WTC11 (cell line): ENCODE data around the gene AP3M1. TPM values are rescaled to one million over a fixed set of nuclear protein-coding genes. Genes with fewer than 3 reads are reported as not detected.

ENCODE experiments used
- ATAC-seq: fragments of 200-7000 bp; cut with Tn5 transposase; 2 replicates; pipeline ENCODE4 v1.10.0; 2021; ENCODE audit warnings: mild to moderate bottlenecking, moderate library complexity
- CTCF ChIA-PET: fragments of 300-600 bp; sonication (Branson Sonifier 250); formaldehyde crosslinking; loops from one replicate; lab custom pipeline; 2021; ENCODE audit warnings: antibody characterized with exemption; lab: Charles Lee
- POLR2A ChIA-PET: fragments of 350-600 bp; sonication (Branson Sonifier 250); formaldehyde crosslinking; loops from one replicate; lab custom pipeline; 2021; ENCODE audit warnings: antibody characterized with exemption; lab: Charles Lee
- DNase-seq: peaks from one replicate; pipeline ENCODE4 v3.0.0; 2021; ENCODE audit warnings: low spot score
- H3K27ac Mint-ChIP-seq: 2 replicates; pipeline ENCODE4 v1.8.0; 2021; ENCODE audit warnings: mixed read lengths
- H3K27me3 Mint-ChIP-seq: 2 replicates; pipeline ENCODE4 v1.8.0; 2021; ENCODE audit warnings: low read depth, mild to moderate bottlenecking, moderate library complexity, mixed read lengths
- H3K36me3 Mint-ChIP-seq: 2 replicates; pipeline ENCODE4 v1.8.0; 2021; ENCODE audit warnings: mixed read lengths
- H3K4me1 Mint-ChIP-seq: 2 replicates; pipeline ENCODE4 v1.8.0; 2022; ENCODE audit warnings: mixed read lengths
- H3K4me3 Mint-ChIP-seq: 2 replicates; pipeline ENCODE4 v1.8.0; 2021; ENCODE audit warnings: mild to moderate bottlenecking, moderate library complexity, mixed read lengths
- H3K9me3 Mint-ChIP-seq: 2 replicates; pipeline ENCODE4 v1.8.0; 2021; ENCODE audit warnings: mixed read lengths
- ATF2 ChIP-seq: sonication (generic); formaldehyde crosslinking; IDR thresholded peaks from 2 replicates; pipeline ENCODE4 v1.8.1; 2022; ENCODE audit warnings: low read depth, missing genetic modification reagents, borderline replicate concordance
- CBFB ChIP-seq: sonication (generic); formaldehyde crosslinking; IDR thresholded peaks from 2 replicates; pipeline ENCODE4 v1.8.1; 2022; ENCODE audit warnings: mild to moderate bottlenecking, low read depth, missing genetic modification reagents
- ERG ChIP-seq: fragments of 250-450 bp; sonication (Bioruptor Pico); IDR thresholded peaks from 2 replicates; pipeline ENCODE4 v1.8.0; 2021; ENCODE audit warnings: mild to moderate bottlenecking
- GRHL2 ChIP-seq: fragments of 250-450 bp; sonication (Bioruptor Pico); IDR thresholded peaks from 2 replicates; pipeline ENCODE4 v1.8.0; 2022; ENCODE audit warnings: mild to moderate bottlenecking, moderate library complexity; ENCODE audit not compliant: insufficient replicate concordance, severe bottlenecking
- IRF2 ChIP-seq: sonication (generic); formaldehyde crosslinking; IDR thresholded peaks from 2 replicates; pipeline ENCODE4 v1.8.0; 2022; ENCODE audit warnings: low read depth, missing genetic modification reagents, borderline replicate concordance
- JAZF1 ChIP-seq: fragments of 250-450 bp; sonication (Bioruptor Pico); IDR thresholded peaks from 2 replicates; pipeline ENCODE4 v1.9.0; 2021; ENCODE audit warnings: moderate library complexity, mild to moderate bottlenecking, inconsistent platforms
- KAT7 ChIP-seq: sonication (generic); formaldehyde crosslinking; IDR thresholded peaks from 2 replicates; pipeline ENCODE4 v1.8.1; 2023; ENCODE audit warnings: missing genetic modification reagents, mild to moderate bottlenecking, borderline replicate concordance
- NFE2L1 ChIP-seq: sonication (generic); formaldehyde crosslinking; IDR thresholded peaks from 2 replicates; pipeline ENCODE4 v1.8.1; 2023; ENCODE audit warnings: missing genetic modification reagents
- TEAD4 ChIP-seq: sonication (generic); formaldehyde crosslinking; IDR thresholded peaks from 2 replicates; pipeline ENCODE4 v1.8.0; 2022; ENCODE audit warnings: mild to moderate bottlenecking, missing genetic modification reagents
- USF2 ChIP-seq: sonication (generic); formaldehyde crosslinking; IDR thresholded peaks from 2 replicates; pipeline ENCODE4 v1.8.1; 2023; ENCODE audit warnings: mild to moderate bottlenecking, missing genetic modification reagents, moderate library complexity
- ZNF121 ChIP-seq: sonication (generic); formaldehyde crosslinking; IDR thresholded peaks from 2 replicates; pipeline ENCODE4 v1.8.0; 2023; ENCODE audit warnings: missing genetic modification reagents
- ZNF219 ChIP-seq: sonication (generic); formaldehyde crosslinking; IDR thresholded peaks from 2 replicates; pipeline ENCODE4 v1.8.0; 2023; ENCODE audit warnings: missing genetic modification reagents, mild to moderate bottlenecking, borderline replicate concordance
- ZNF317 ChIP-seq: sonication (generic); formaldehyde crosslinking; IDR thresholded peaks from 2 replicates; pipeline ENCODE4 v1.8.1; 2023; ENCODE audit warnings: low read depth, mild to moderate bottlenecking, moderate library complexity, missing genetic modification reagents, borderline replicate concordance
- ZNF423 ChIP-seq: fragments of 250-450 bp; sonication (Bioruptor Pico); IDR thresholded peaks from 2 replicates; pipeline ENCODE4 v2.1.2; 2022; ENCODE audit warnings: mild to moderate bottlenecking, moderate library complexity
- total RNA-seq: library from RNA; stranded (reverse); gene quantifications from 3 replicates; pipeline ENCODE4 v1.2.3, GENCODE V29; 2021
- TF ChIP-seq, protein P1 (sequence below): fragments of 250-450 bp; sonication (Bioruptor Pico); IDR thresholded peaks from 2 replicates; pipeline ENCODE4 v1.9.0; 2021; ENCODE audit warnings: moderate library complexity, mild to moderate bottlenecking, inconsistent platforms, borderline replicate concordance
- TF ChIP-seq, protein P2 (sequence below): fragments of 250-450 bp; sonication (Bioruptor Pico); IDR thresholded peaks from 2 replicates; pipeline ENCODE4 v1.9.0; 2021; ENCODE audit warnings: mild to moderate bottlenecking, borderline replicate concordance
- TF ChIP-seq, protein P3 (sequence below): fragments of 250-450 bp; sonication (Bioruptor Pico); IDR thresholded peaks from 2 replicates; pipeline ENCODE4 v1.9.0; 2021; ENCODE audit warnings: mild to moderate bottlenecking

Gene AP3M1
- total RNA-seq, 1 experiment from 2014 or later, result 37.3 TPM

- ATAC-seq (no peak), DNase-seq (no peak)
- Mint-ChIP-seq H3K27ac (peak overlapping the region; percentile 75), H3K36me3 (no peaks in the 10 kb centered on the region), H3K27me3 (no peaks in the 10 kb centered on the region), H3K9me3 (no peaks in the 10 kb centered on the region; the same call in 1 of the 2 replicates), H3K4me1 (peaks cover 45% of the 10 kb centered on the region), H3K4me3 (no peak overlapping the region)
- ChIA-PET POLR2A (no interaction called here), CTCF (no interaction called here)
- TF ChIP-seq, protein P1, sequence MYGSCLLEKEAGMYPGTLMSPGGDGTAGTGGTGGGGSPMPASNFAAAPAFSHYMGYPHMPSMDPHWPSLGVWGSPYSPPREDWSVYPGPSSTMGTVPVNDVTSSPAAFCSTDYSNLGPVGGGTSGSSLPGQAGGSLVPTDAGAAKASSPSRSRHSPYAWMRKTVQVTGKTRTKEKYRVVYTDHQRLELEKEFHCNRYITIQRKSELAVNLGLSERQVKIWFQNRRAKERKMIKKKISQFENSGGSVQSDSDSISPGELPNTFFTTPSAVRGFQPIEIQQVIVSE (CRISPR knock-in tag), result no peak
- TF ChIP-seq ZNF423 (CRISPR knock-in tag) (no peak), ZNF219 (CRISPR knock-in tag) (no peak), JAZF1 (no peak), IRF2 (no peak), CBFB (CRISPR knock-in tag) (no peak), ZNF317 (CRISPR knock-in tag) (no peak), ATF2 (CRISPR knock-in tag) (no peak), KAT7 (no peak), GRHL2 (CRISPR knock-in tag) (no peak), TEAD4 (no peak), USF2 (CRISPR knock-in tag) (no peak), NFE2L1 (no peak), ZNF121 (CRISPR knock-in tag) (no peak), ERG (no peak)
- TF ChIP-seq, protein P2, sequence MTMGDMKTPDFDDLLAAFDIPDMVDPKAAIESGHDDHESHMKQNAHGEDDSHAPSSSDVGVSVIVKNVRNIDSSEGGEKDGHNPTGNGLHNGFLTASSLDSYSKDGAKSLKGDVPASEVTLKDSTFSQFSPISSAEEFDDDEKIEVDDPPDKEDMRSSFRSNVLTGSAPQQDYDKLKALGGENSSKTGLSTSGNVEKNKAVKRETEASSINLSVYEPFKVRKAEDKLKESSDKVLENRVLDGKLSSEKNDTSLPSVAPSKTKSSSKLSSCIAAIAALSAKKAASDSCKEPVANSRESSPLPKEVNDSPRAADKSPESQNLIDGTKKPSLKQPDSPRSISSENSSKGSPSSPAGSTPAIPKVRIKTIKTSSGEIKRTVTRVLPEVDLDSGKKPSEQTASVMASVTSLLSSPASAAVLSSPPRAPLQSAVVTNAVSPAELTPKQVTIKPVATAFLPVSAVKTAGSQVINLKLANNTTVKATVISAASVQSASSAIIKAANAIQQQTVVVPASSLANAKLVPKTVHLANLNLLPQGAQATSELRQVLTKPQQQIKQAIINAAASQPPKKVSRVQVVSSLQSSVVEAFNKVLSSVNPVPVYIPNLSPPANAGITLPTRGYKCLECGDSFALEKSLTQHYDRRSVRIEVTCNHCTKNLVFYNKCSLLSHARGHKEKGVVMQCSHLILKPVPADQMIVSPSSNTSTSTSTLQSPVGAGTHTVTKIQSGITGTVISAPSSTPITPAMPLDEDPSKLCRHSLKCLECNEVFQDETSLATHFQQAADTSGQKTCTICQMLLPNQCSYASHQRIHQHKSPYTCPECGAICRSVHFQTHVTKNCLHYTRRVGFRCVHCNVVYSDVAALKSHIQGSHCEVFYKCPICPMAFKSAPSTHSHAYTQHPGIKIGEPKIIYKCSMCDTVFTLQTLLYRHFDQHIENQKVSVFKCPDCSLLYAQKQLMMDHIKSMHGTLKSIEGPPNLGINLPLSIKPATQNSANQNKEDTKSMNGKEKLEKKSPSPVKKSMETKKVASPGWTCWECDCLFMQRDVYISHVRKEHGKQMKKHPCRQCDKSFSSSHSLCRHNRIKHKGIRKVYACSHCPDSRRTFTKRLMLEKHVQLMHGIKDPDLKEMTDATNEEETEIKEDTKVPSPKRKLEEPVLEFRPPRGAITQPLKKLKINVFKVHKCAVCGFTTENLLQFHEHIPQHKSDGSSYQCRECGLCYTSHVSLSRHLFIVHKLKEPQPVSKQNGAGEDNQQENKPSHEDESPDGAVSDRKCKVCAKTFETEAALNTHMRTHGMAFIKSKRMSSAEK, result no peak
These were observed 28.6 kb upstream of the AP3M1 start for GRCh38 chr10:74179111-74179710.

- Mint-ChIP-seq H3K4me1 (peaks cover 45% of the 10 kb centered on the region), H3K27ac (no peak overlapping the region), H3K27me3 (no peaks in the 10 kb centered on the region), H3K36me3 (no peaks in the 10 kb centered on the region), H3K4me3 (peak overlapping the region; percentile 33), H3K9me3 (no peaks in the 10 kb centered on the region; the same call in 1 of the 2 replicates)
- ChIA-PET POLR2A (no interaction called here), CTCF (interaction anchor here (0.6 to 0.7 kb wide), 2 partner anchors 12 to 304 kb away, joined by 3 read pairs; no protein-coding TSS in a partner anchor)
- DNase-seq, result no peak
- TF ChIP-seq, protein P3, sequence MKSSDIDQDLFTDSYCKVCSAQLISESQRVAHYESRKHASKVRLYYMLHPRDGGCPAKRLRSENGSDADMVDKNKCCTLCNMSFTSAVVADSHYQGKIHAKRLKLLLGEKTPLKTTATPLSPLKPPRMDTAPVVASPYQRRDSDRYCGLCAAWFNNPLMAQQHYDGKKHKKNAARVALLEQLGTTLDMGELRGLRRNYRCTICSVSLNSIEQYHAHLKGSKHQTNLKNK (CRISPR knock-in tag), result no peak
- TF ChIP-seq CBFB (CRISPR knock-in tag), result no peak
- no peak for TF ChIP-seq ERG
- no peak for ATAC-seq
These were observed 27.6 kb upstream of the AP3M1 start for GRCh38 chr10:74178042-74178791.
